SK-N-SH (cell line): ENCODE results near the gene SRRD. TPM values are rescaled to one million over a fixed set of nuclear protein-coding genes. Genes with fewer than 3 reads are reported as not detected.

Source experiments
- CTCF ChIA-PET: fragments of 300-600, 350-600 bp; formaldehyde crosslinking; extraction: SDS; loops from one replicate; lab custom pipeline; 2021; lab: Yijun Ruan, JAX
- POLR2A ChIA-PET: fragments of 350-600 bp; sonication (Branson Sonifier 250); formaldehyde crosslinking; extraction: SDS; loops from one replicate; lab custom pipeline; 2020; ENCODE audit warnings: antibody characterized with exemption, inconsistent platforms; lab: Yijun Ruan, JAX
- DNase-seq: peaks from one replicate; pipeline ENCODE4 v3.0.0; 2012
- H2AFZ ChIP-seq: fragments of 200-600 bp; sonication (generic); 2 replicates; pipeline ENCODE4 v1.8.1; 2016; ENCODE audit warnings: antibody characterized with exemption, mild to moderate bottlenecking, low read depth
- H3F3A ChIP-seq: fragments of 200-600 bp; sonication (generic); replicated peaks from 2 replicates; pipeline ENCODE3; 2016; ENCODE audit warnings: antibody characterized with exemption, mild to moderate bottlenecking; ENCODE audit not compliant: insufficient read depth
- H3K27ac ChIP-seq, 2 experiments: fragments of 200-500 bp in 1 of 2; fragments of 200-600 bp in 1 of 2; sonication (Bioruptor generic) in 1 of 2; sonication (generic), shearing (Covaris generic) in 1 of 2; 2 replicates each; pipeline versions ENCODE4 v1.5.1 to v1.6.1; 2014 to 2016; ENCODE audit warnings: low read depth in 2 of 2, inconsistent platforms in 1 of 2, low read length in 1 of 2, mild to moderate bottlenecking in 1 of 2, mixed read lengths in 1 of 2
- H3K27me3 ChIP-seq: fragments of 200-600 bp; sonication (generic), shearing (Covaris generic); 2 replicates; pipeline ENCODE4 v1.6.1; 2016; ENCODE audit warnings: mixed run types; ENCODE audit not compliant: insufficient read depth
- H3K36me3 ChIP-seq, 2 experiments: fragments of 200-500 bp in 1 of 2; fragments of 200-600 bp in 1 of 2; sonication (Bioruptor generic) in 1 of 2; sonication (generic) in 1 of 2; replicated peaks in 1 of 2; 2 replicates each; pipeline versions ENCODE3 to v1.5.1; 2014 to 2016; ENCODE audit warnings: low read length in 1 of 2, mild to moderate bottlenecking in 1 of 2; ENCODE audit not compliant: insufficient read depth in 2 of 2, control insufficient read depth in 1 of 2
- H3K4me1 ChIP-seq, 2 experiments: fragments of 200-500 bp in 1 of 2; fragments of 200-600 bp in 1 of 2; sonication (Bioruptor generic) in 1 of 2; sonication (generic), shearing (Covaris generic) in 1 of 2; 2 replicates each; pipeline versions ENCODE4 v1.5.1 to v1.6.1; 2014 to 2016; ENCODE audit warnings: low read depth in 1 of 2, low read length in 1 of 2, mixed run types in 1 of 2; ENCODE audit not compliant: insufficient read depth in 2 of 2, control insufficient read depth in 1 of 2
- H3K4me2 ChIP-seq: fragments of 200-600 bp; sonication (generic), shearing (Covaris generic); 2 replicates; pipeline ENCODE4 v1.6.1; 2017; ENCODE audit warnings: mixed run types
- H3K4me3 ChIP-seq, 2 experiments: fragments of 200-500 bp in 1 of 2; fragments of 200-600 bp in 1 of 2; sonication (Bioruptor generic) in 1 of 2; sonication (generic), shearing (Covaris generic) in 1 of 2; 2 replicates each; pipeline versions ENCODE4 v1.5.1 to v1.8.1; 2014 to 2016; ENCODE audit warnings: low read depth in 2 of 2, inconsistent platforms in 1 of 2, low read length in 1 of 2, mild to moderate bottlenecking in 1 of 2, mixed read lengths in 1 of 2, moderate library complexity in 1 of 2
- H3K79me2 ChIP-seq: fragments of 200-600 bp; sonication (generic); 2 replicates; pipeline ENCODE4 v1.8.1; 2017; ENCODE audit warnings: mild to moderate bottlenecking; ENCODE audit not compliant: insufficient read depth
- H3K9ac ChIP-seq: fragments of 200-600 bp; sonication (generic); 2 replicates; pipeline ENCODE4 v1.6.1; 2017; ENCODE audit warnings: mixed run types
- H3K9me2 ChIP-seq: fragments of 200-600 bp; sonication (generic); 2 replicates; pipeline ENCODE4 v1.6.1; 2017; ENCODE audit warnings: mixed run types
- H3K9me3 ChIP-seq: fragments of 200-600 bp; sonication (generic); 2 replicates; pipeline ENCODE4 v1.6.1; 2017; ENCODE audit warnings: mixed run types, mild to moderate bottlenecking, moderate library complexity
- H4K20me1 ChIP-seq: fragments of 200-600 bp; sonication (generic); 2 replicates; pipeline ENCODE4 v1.6.1; 2017; ENCODE audit warnings: mild to moderate bottlenecking, mixed run types; ENCODE audit not compliant: insufficient read depth
- CHD2 ChIP-seq: fragments of 150-350 bp; IDR thresholded peaks from 2 replicates; pipeline ENCODE4 v1.6.1; 2018; ENCODE audit warnings: low read length; ENCODE audit not compliant: partially characterized antibody
- CTCF ChIP-seq: fragments of 200-600 bp; sonication (generic); IDR thresholded peaks from 2 replicates; pipeline ENCODE4 v1.6.1; 2017; ENCODE audit warnings: antibody characterized with exemption, mild to moderate bottlenecking, moderate library complexity
- EP300 ChIP-seq, 2 experiments: IDR thresholded peaks; 2 replicates each; pipeline versions ENCODE4 v1.4.0 to v1.6.1; 2012; ENCODE audit warnings: borderline replicate concordance in 1 of 2, low read depth in 1 of 2, low read length in 1 of 2
- JUND ChIP-seq: IDR thresholded peaks from 2 replicates; pipeline ENCODE4 v1.4.0; 2012
- MAX ChIP-seq: IDR thresholded peaks from 2 replicates; pipeline ENCODE4 v1.4.0; 2012; ENCODE audit warnings: low read depth
- NRF1 ChIP-seq: IDR thresholded peaks from 2 replicates; pipeline ENCODE4 v1.6.1; 2012; ENCODE audit warnings: low read depth, mild to moderate bottlenecking, low read length
- POLR2AphosphoS5 ChIP-seq: IDR thresholded peaks from 2 replicates; pipeline ENCODE4 v1.6.1; 2012; ENCODE audit warnings: low read depth, low read length
- RFX5 ChIP-seq: IDR thresholded peaks from 2 replicates; pipeline ENCODE4 v1.6.1; 2012; ENCODE audit warnings: mild to moderate bottlenecking, improper control_type of control experiment, low read length
- SIN3A ChIP-seq: IDR thresholded peaks from 2 replicates; pipeline ENCODE4 v1.6.1; 2012; ENCODE audit warnings: low read depth, mild to moderate bottlenecking, low read length, moderate library complexity, borderline replicate concordance
- TCF12 ChIP-seq: IDR thresholded peaks from 2 replicates; pipeline ENCODE4 v1.4.0; 2012
- TEAD4 ChIP-seq: IDR thresholded peaks from 2 replicates; pipeline ENCODE4 v1.4.0; 2012; ENCODE audit warnings: mild to moderate bottlenecking, borderline replicate concordance; ENCODE audit not compliant: insufficient read depth
- USF1 ChIP-seq: IDR thresholded peaks from 2 replicates; pipeline ENCODE4 v1.4.0; 2012; ENCODE audit warnings: low read depth, borderline replicate concordance
- YY1 ChIP-seq: IDR thresholded peaks from 2 replicates; pipeline ENCODE4 v1.4.0; 2012; ENCODE audit warnings: low read depth, mild to moderate bottlenecking
- ZBTB33 ChIP-seq: IDR thresholded peaks from 2 replicates; pipeline ENCODE4 v1.4.0; 2012; ENCODE audit warnings: low read depth, borderline replicate concordance
- WGBS: methylation state at CpG from one replicate; pipeline ENCODE4 v1.1.6; 2017; ENCODE audit warnings: low lambda C conversion rate; 5-methylcytosine and 5-hydroxymethylcytosine counted together
- polyA plus RNA-seq, 3 experiments: library from polyadenylated mRNA; depleted of rRNA; stranded (reverse); fragments of >200 nt; gene quantifications; 2 replicates each; pipeline ENCODE4 v1.2.3, GENCODE V29; 2012

The SRRD gene
- polyA plus RNA-seq, 1 of the 3 experiments (the other 2 are of a cell fraction): 12.9 TPM

GRCh38 chr22:26535603-26535908 lies 51.9 kb downstream of the SRRD start:
- no peaks in the 10 kb centered on the region for H4K20me1 ChIP-seq
- no peak overlapping the region for H3K4me3 ChIP-seq
- H2AFZ ChIP-seq: no peak overlapping the region
- no peaks in the 10 kb centered on the region for H3K9me3 ChIP-seq
- H3K79me2 ChIP-seq: no peaks in the 10 kb centered on the region
- no peaks in the 10 kb centered on the region for H3K27me3 ChIP-seq
- ChIA-PET POLR2A (no interaction called here), CTCF (interaction anchor here (1.1 kb wide), 1 partner anchor 10 kb away, joined by 4 read pairs; no protein-coding TSS in a partner anchor)
- H3K4me1 ChIP-seq: no peaks in the 10 kb centered on the region
- no peak overlapping the region for H3K9ac ChIP-seq
- no peak for TF ChIP-seq YY1
- no peak for TF ChIP-seq RFX5
- TF ChIP-seq CHD2: no peak
- no peak for TF ChIP-seq USF1
- TF ChIP-seq SIN3A: no peak
- TF ChIP-seq MAX: no peak
- TF ChIP-seq EP300 (IDR thresholded peaks at IDR 0.05; ENCODE audit: borderline replicate concordance in 1 of 2, low read depth in 1 of 2, low read length in 1 of 2): no peak
- no peak for TF ChIP-seq JUND
- TF ChIP-seq NRF1: no peak
- TF ChIP-seq POLR2AphosphoS5: no peak
- no peak for TF ChIP-seq TEAD4
- TF ChIP-seq ZBTB33: no peak
- no peak for TF ChIP-seq TCF12
- no peak for TF ChIP-seq CTCF
- H3K36me3 ChIP-seq: peaks cover 6 to 17% of the 10 kb centered on the region in 2 experiments
- no peak overlapping the region for H3K27ac ChIP-seq
- DNase-seq: no peak
- H3K9me2 ChIP-seq: no peaks in the 10 kb centered on the region
- no peaks in the 10 kb centered on the region for H3F3A ChIP-seq
- 97% methylated on average over 3 of the region's 3 CpGs for WGBS
- H3K4me2 ChIP-seq: no peak overlapping the region
